SU-DHL-6 (cell line): Measurements from ENCODE around the gene FAM24B.

Source experiments
- H2AFZ ChIP-seq: fragments of 200-600 bp; sonication (generic); 2 replicates; pipeline ENCODE4 v1.6.1; 2014; ENCODE audit warnings: low read depth, mild to moderate bottlenecking, moderate library complexity, mixed read lengths, antibody characterized with exemption, low read length; ENCODE audit not compliant: severe bottlenecking
- H3F3A ChIP-seq: fragments of 200-600 bp; shearing (Covaris generic); 2 replicates; pipeline ENCODE4 v1.6.0; 2016; ENCODE audit warnings: antibody characterized with exemption, mild to moderate bottlenecking; ENCODE audit not compliant: insufficient read depth
- H3K27ac ChIP-seq: fragments of 200-600 bp; sonication (generic); 2 replicates; pipeline ENCODE4 v1.5.1; 2016; ENCODE audit warnings: low read depth, mild to moderate bottlenecking, low read length, moderate library complexity, mixed read lengths
- H3K27me3 ChIP-seq: fragments of 200-600 bp; sonication (generic), shearing (Covaris generic); 2 replicates; pipeline ENCODE4 v1.6.0; 2014; ENCODE audit warnings: mild to moderate bottlenecking, low read length
- H3K36me3 ChIP-seq: fragments of 200-600 bp; sonication (generic); 2 replicates; pipeline ENCODE4 v1.6.1; 2014; ENCODE audit warnings: mild to moderate bottlenecking, low read length, mixed read lengths
- H3K4me2 ChIP-seq: fragments of 300-600, 200-600 bp; shearing (Covaris generic), sonication (generic); 2 replicates; pipeline ENCODE4 v1.6.0; 2014; ENCODE audit warnings: low read length, low read depth, mild to moderate bottlenecking; ENCODE audit not compliant: poor library complexity, severe bottlenecking
- H3K4me3 ChIP-seq: fragments of 200-600 bp; sonication (generic); 2 replicates; pipeline ENCODE4 v1.5.1; 2014; ENCODE audit warnings: antibody characterized with exemption, low read length, mild to moderate bottlenecking, mixed read lengths; ENCODE audit not compliant: insufficient read depth, poor library complexity, severe bottlenecking
- H3K79me2 ChIP-seq: fragments of 200-600 bp; sonication (generic); 2 replicates; pipeline ENCODE4 v1.6.1; 2014; ENCODE audit warnings: mild to moderate bottlenecking, low read length, moderate library complexity; ENCODE audit not compliant: insufficient read depth
- H3K9ac ChIP-seq: fragments of 200-600 bp; sonication (generic); 2 replicates; pipeline ENCODE4 v1.7.0; 2014; ENCODE audit warnings: mild to moderate bottlenecking, low read length
- H3K9me2 ChIP-seq: fragments of 200-600 bp; sonication (generic); replicated peaks from 2 replicates; pipeline ENCODE4 v1.6.1; 2014; ENCODE audit warnings: low read length; ENCODE audit not compliant: insufficient read depth
- H3K9me3 ChIP-seq: fragments of 200-600 bp; sonication (generic); 2 replicates; pipeline ENCODE4 v1.6.1; 2014; ENCODE audit warnings: low read length, mixed read lengths; ENCODE audit not compliant: insufficient read depth
- H4K20me1 ChIP-seq: fragments of 200-600 bp; sonication (generic); 2 replicates; pipeline ENCODE4 v1.6.1; 2014; ENCODE audit warnings: low read depth, mild to moderate bottlenecking, antibody characterized with exemption, low read length, moderate library complexity, mixed read lengths
- CTCF ChIP-seq: fragments of 200-600 bp; sonication (generic); IDR thresholded peaks from one replicate; pipeline ENCODE4 v1.5.1; 2017; ENCODE audit warnings: antibody characterized with exemption, mild to moderate bottlenecking, low read length, moderate library complexity; ENCODE audit not compliant: insufficient read depth, poor library complexity, severe bottlenecking
- EZH2phosphoT487 ChIP-seq: fragments of 200-600 bp; sonication (generic), shearing (Covaris generic); conservative IDR thresholded peaks from 2 replicates; pipeline ENCODE4 v1.6.1; 2018; ENCODE audit warnings: mild to moderate bottlenecking, antibody characterized with exemption, low read length, moderate library complexity, mixed read lengths

Gene FAM24B

DNA sequence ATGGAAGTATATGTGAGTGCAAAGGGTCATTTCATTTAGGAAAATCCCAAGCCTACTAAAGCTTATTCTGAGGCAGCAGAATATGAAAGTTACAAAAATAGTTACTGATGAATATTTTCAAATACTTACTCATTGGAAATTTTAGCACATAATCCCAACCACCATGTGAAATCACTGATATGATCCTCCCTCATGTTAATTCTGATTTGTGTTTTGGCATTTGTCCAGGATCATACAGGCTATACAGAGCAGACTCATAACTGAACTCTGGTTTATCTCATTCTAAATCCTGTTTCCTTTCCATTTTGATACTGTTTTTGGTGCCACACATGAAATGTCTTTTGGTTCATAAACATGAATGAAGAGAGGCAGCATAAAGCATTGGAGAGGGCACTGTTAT, 3.4 kb upstream of the FAM24B start:
- H3K27me3 ChIP-seq = no peaks in the 10 kb centered on the region

GRCh38 chr10:122878799-122879338, 512 bp downstream of the FAM24B start:
- Histone ChIP-seq H3K9ac (peak overlapping the region; percentile 90), H3K9me2 (no peaks in the 10 kb centered on the region), H3K27ac (peak overlapping the region; percentile 46), H3K4me2 (peak overlapping the region; percentile 78), H3K27me3 (no peaks in the 10 kb centered on the region), H3K9me3 (no peaks in the 10 kb centered on the region), H2AFZ (peak overlapping the region; percentile 76), H3K4me3 (peak overlapping the region; percentile 92), H4K20me1 (no peaks in the 10 kb centered on the region), H3K36me3 (peaks cover 33% of the 10 kb centered on the region), H3F3A (no peaks in the 10 kb centered on the region; the same call in 1 of the 2 replicates), H3K79me2 (peaks cover 59% of the 10 kb centered on the region)
- TF ChIP-seq CTCF (no peak), EZH2phosphoT487 (no peak)

More for the DNA sequence above, 3.4 kb upstream of the FAM24B start:
- TF ChIP-seq CTCF (no peak), EZH2phosphoT487 (no peak)
- H4K20me1 ChIP-seq = no peaks in the 10 kb centered on the region
- H3K9me3 ChIP-seq = no peaks in the 10 kb centered on the region
- H3K4me2 ChIP-seq = no peak overlapping the region
- no peak overlapping the region for H2AFZ ChIP-seq
- no peak overlapping the region for H3K27ac ChIP-seq
- peaks cover 20% of the 10 kb centered on the region for H3K79me2 ChIP-seq
- no peaks in the 10 kb centered on the region for H3K9me2 ChIP-seq
- H3K36me3 ChIP-seq = 0 out of 2 replicates have a peak, but pooled peaks cover 15% of the 10 kb centered on the region
- no peak overlapping the region for H3K4me3 ChIP-seq
- no peak overlapping the region for H3K9ac ChIP-seq
- no peaks in the 10 kb centered on the region; the same call in 1 of the 2 replicates for H3F3A ChIP-seq

- no peaks in the 10 kb centered on the region for H3K9me2 ChIP-seq
- peaks cover 72% of the 10 kb centered on the region for H3K79me2 ChIP-seq
- H4K20me1 ChIP-seq = no peaks in the 10 kb centered on the region; the same call in 1 of the 2 replicates
- no peaks in the 10 kb centered on the region; the same call in 1 of the 2 replicates for H3F3A ChIP-seq
- TF ChIP-seq EZH2phosphoT487 (no peak), CTCF (no peak)
- peak overlapping the region; percentile 78 for H3K4me2 ChIP-seq
- H3K9ac ChIP-seq = no peak overlapping the region
- H3K36me3 ChIP-seq = peaks cover 38% of the 10 kb centered on the region
- no peak overlapping the region for H3K27ac ChIP-seq
- no peaks in the 10 kb centered on the region; the same call in 1 of the 2 replicates for H3K9me3 ChIP-seq
- no peaks in the 10 kb centered on the region for H3K27me3 ChIP-seq
- no peak overlapping the region for H3K4me3 ChIP-seq
- H2AFZ ChIP-seq = no peak overlapping the region
These were observed 2.1 kb downstream of the FAM24B start for GRCh38 chr10:122877264-122877663.
